HCT116 (cell line): ENCODE results near the gene ZDHHC4.

Source experiments
- CBX3 ChIP-seq: IDR thresholded peaks from 2 replicates; pipeline ENCODE4 v1.6.1; 2012; ENCODE audit warnings: low read depth
- RAD21 ChIP-seq: IDR thresholded peaks from 2 replicates; pipeline ENCODE4 v1.6.1; 2012; ENCODE audit warnings: low read depth, mild to moderate bottlenecking
- TF ChIP-seq, protein P1 (sequence below): IDR thresholded peaks from 2 replicates; pipeline ENCODE4 v1.6.1; 2012; ENCODE audit warnings: low read depth

DNA sequence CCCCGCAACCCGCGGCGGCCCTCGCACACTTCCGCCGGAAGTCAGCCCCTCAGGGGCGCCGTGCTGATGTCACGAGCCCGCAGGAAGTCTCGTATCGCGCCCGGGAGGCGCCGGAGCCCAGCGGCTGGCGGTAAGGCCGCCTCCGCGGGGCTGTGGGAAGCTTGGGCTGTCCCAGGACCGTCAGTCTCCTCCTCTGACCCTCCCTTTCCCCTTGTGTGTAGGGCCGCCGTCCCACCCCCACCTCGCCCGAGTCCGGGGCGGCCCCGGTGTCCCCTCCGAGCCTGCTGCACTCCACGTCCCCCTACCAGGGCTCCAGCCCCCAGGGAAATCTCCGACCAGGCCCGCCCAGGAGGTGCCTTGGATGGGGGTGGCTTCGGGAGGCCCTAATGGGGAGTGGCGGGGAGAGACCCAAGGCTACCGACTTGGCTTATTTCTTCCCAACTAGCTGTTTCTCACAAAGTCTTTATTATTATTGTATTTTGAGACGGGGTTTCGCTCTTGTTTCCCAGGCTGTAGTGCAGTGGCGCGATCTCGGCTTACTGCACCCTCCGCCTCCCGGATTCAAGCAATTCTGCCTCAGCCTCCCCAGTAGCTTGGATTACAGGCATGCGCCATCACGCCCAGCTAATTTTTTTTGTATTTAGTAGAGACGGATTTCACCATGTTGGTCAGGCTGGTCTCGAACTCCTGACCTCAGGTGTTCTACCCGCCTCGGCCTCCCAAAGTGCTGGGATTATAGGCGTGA is at the start of gene ZDHHC4:
- TF ChIP-seq, protein P1, sequence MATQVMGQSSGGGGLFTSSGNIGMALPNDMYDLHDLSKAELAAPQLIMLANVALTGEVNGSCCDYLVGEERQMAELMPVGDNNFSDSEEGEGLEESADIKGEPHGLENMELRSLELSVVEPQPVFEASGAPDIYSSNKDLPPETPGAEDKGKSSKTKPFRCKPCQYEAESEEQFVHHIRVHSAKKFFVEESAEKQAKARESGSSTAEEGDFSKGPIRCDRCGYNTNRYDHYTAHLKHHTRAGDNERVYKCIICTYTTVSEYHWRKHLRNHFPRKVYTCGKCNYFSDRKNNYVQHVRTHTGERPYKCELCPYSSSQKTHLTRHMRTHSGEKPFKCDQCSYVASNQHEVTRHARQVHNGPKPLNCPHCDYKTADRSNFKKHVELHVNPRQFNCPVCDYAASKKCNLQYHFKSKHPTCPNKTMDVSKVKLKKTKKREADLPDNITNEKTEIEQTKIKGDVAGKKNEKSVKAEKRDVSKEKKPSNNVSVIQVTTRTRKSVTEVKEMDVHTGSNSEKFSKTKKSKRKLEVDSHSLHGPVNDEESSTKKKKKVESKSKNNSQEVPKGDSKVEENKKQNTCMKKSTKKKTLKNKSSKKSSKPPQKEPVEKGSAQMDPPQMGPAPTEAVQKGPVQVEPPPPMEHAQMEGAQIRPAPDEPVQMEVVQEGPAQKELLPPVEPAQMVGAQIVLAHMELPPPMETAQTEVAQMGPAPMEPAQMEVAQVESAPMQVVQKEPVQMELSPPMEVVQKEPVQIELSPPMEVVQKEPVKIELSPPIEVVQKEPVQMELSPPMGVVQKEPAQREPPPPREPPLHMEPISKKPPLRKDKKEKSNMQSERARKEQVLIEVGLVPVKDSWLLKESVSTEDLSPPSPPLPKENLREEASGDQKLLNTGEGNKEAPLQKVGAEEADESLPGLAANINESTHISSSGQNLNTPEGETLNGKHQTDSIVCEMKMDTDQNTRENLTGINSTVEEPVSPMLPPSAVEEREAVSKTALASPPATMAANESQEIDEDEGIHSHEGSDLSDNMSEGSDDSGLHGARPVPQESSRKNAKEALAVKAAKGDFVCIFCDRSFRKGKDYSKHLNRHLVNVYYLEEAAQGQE: no peak
- TF ChIP-seq CBX3 (no peak), RAD21 (no peak)
